BE2C (cell line): ENCODE measurements around the gene ATG2A.

ENCODE experiments used
- DNase-seq: peaks from one replicate; pipeline ENCODE4 v3.0.0-alpha.2; 2020
- H3K27me3 ChIP-seq: fragments of 250-450 bp; sonication (Bioruptor Pico); 2 replicates; pipeline ENCODE4 v1.5.1; 2020; ENCODE audit warnings: mild to moderate bottlenecking
- H3K36me3 ChIP-seq: fragments of 250-450 bp; sonication (Bioruptor Pico); 2 replicates; pipeline ENCODE4 v1.5.1; 2020; ENCODE audit warnings: mild to moderate bottlenecking
- H3K4me1 ChIP-seq: fragments of 250-450 bp; sonication (Bioruptor Pico); 2 replicates; pipeline ENCODE4 v1.5.1; 2020
- H3K4me3 ChIP-seq: 2 replicates; pipeline ENCODE4 v1.5.1; 2011; ENCODE audit warnings: low read depth, low read length
- H3K9me3 ChIP-seq: fragments of 250-450 bp; sonication (Bioruptor Pico); 2 replicates; pipeline ENCODE4 v1.5.1; 2020
- TF ChIP-seq, protein P1 (sequence below): IDR thresholded peaks from 2 replicates; pipeline ENCODE4 v1.5.1; 2012; ENCODE audit warnings: mild to moderate bottlenecking, low read depth, low read length

ATG2A gene

DNA sequence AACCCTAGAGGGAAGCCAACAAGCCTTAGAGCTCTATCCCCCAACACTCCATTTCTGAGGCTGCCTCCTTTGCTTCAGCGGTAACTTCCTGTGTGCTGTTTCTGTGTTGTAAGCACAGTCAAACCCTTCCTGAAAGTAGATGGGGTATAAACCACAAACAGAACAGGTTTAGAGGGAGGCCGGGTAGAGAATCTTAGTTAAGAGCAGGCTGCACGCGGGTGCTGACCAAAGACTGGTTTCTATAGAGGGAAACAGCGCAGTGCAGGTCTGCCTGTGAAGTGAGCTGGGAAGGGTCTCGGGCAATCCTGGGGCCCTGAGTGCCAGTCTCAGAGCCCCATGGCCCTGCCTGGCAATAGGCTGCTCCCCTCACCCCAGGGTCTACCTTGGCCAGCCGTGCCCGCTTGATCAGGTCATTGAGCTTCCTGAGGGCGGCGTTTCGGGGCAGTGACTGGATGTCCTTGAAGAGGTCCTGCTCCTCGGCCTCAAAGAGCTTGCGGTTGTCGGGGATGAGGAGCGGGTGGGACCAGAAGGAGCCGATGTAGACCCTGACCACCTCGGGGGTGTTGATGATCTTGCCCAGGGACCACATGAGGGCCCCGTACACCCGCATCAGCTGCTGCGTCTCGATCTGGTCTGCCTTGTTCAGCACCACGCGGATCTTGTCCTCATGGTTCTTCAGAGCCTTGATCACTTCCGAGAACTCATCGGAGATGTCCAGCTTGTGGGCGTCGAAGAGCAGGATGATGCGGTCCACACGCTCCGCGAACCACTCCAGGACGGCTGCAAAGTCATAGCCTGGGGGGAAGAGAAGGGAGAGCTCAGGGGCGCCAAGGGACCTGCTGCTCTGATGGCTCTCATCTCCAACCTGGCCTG, 57.2 kb downstream of the ATG2A start:
- Histone ChIP-seq H3K36me3 (no peaks in the 10 kb centered on the region), H3K9me3 (no peaks in the 10 kb centered on the region), H3K27me3 (no peaks in the 10 kb centered on the region), H3K4me1 (peaks cover 16% of the 10 kb centered on the region), H3K4me3 (no peak overlapping the region)
- DNase-seq = no peak
- TF ChIP-seq, protein P1, sequence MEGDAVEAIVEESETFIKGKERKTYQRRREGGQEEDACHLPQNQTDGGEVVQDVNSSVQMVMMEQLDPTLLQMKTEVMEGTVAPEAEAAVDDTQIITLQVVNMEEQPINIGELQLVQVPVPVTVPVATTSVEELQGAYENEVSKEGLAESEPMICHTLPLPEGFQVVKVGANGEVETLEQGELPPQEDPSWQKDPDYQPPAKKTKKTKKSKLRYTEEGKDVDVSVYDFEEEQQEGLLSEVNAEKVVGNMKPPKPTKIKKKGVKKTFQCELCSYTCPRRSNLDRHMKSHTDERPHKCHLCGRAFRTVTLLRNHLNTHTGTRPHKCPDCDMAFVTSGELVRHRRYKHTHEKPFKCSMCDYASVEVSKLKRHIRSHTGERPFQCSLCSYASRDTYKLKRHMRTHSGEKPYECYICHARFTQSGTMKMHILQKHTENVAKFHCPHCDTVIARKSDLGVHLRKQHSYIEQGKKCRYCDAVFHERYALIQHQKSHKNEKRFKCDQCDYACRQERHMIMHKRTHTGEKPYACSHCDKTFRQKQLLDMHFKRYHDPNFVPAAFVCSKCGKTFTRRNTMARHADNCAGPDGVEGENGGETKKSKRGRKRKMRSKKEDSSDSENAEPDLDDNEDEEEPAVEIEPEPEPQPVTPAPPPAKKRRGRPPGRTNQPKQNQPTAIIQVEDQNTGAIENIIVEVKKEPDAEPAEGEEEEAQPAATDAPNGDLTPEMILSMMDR = no peak

DNA sequence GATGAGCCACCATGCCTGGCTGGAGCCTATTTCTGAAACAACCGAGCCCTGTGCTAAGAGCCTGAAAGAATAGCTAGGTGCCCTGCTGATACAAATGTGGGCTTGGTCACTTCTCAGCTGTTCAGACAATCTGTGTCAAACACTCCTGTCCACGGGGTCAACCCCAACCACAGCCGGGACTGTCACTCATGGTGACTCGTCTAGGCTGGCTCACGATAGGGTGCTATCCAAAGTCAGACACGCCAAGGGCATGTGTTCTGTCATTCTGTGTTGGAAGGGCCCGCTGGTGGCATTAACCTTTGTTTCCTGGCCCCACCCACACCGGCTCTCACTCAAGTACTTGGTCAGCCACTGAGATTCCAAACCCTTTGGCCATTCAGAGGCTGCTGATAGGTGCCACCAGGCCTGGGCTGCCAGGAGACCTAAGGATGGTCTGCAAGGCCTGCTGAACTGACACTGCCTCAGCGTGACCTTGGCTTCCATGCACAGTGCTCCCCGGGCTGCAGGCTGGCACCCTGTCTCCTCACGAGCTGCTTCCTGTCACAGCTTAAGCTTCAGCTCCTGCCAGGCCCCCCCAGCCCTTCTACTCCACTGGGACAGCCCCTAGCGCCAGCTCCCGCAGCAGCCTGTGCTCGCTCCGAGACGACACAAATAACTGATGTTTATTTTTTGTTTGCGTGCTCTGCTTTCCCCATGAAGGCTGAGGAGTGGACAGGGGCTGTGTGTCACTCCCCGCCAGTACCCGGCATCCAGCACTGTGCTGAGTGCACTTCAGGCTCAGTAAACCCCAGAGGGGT, 58.3 kb downstream of the ATG2A start:
- no peak for DNase-seq
- H3K9me3 ChIP-seq = no peaks in the 10 kb centered on the region
- H3K4me3 ChIP-seq = no peak overlapping the region
- H3K36me3 ChIP-seq = peaks cover 4% of the 10 kb centered on the region; the same call in 1 of the 2 replicates
- H3K27me3 ChIP-seq = no peaks in the 10 kb centered on the region
- peaks cover 19% of the 10 kb centered on the region for H3K4me1 ChIP-seq
- TF ChIP-seq, protein P1 = no peak

- DNase-seq = no peak
- TF ChIP-seq, protein P1 = no peak
- peaks cover 19% of the 10 kb centered on the region for H3K4me1 ChIP-seq
- H3K4me3 ChIP-seq = no peak overlapping the region
- H3K27me3 ChIP-seq = no peaks in the 10 kb centered on the region
- no peaks in the 10 kb centered on the region for H3K9me3 ChIP-seq
- peaks cover 4% of the 10 kb centered on the region; the same call in 1 of the 2 replicates for H3K36me3 ChIP-seq
Observed at GRCh38 chr11:64857485-64857884, 59.5 kb downstream of the ATG2A start.

DNA sequence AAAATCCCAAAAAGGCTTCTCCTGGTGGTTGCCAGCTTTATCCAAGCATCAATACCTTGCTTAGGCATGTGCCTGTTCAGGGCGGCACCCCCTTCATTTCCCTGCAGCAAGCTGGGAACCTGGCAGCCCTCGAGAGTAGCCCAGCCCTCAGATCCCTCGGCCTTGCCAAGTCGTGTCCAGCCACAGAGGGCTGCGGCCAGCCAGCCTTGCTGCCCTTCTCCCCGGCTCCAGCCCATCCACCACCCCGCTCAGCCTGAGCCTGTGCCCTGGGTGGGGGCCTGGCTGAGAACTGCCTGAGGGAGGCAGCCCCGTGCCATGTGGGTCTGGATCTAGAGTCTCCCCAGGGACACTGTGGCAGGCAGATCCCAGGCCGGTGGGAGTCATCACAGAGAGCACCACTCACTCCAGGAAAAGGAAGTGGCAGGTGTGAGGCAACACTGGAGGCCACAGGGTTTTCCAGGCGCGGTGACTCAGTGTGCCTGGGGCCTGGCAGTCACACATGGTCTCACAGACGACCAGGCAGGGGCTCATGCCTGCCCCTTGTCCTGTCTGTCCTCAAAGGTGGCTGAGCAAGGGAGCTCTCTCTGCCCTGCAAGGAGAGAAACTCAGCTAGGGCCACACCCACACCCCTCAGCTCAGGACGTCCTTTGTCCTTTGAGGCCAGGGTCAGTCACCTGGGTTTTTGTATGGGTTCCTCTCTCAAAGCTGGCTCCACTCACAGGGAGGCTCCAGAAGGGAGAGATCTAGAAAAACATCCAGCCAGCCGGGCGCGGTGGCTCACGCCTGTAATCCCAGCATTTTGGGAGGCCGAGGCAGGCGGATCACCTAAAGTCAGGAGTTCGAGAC, 60.4 kb downstream of the ATG2A start:
- Histone ChIP-seq H3K36me3 (peaks cover 4% of the 10 kb centered on the region; the same call in 1 of the 2 replicates), H3K4me1 (peaks cover 19% of the 10 kb centered on the region)
- TF ChIP-seq, protein P1 = no peak; the same call in 1 of the 2 replicates

DNA sequence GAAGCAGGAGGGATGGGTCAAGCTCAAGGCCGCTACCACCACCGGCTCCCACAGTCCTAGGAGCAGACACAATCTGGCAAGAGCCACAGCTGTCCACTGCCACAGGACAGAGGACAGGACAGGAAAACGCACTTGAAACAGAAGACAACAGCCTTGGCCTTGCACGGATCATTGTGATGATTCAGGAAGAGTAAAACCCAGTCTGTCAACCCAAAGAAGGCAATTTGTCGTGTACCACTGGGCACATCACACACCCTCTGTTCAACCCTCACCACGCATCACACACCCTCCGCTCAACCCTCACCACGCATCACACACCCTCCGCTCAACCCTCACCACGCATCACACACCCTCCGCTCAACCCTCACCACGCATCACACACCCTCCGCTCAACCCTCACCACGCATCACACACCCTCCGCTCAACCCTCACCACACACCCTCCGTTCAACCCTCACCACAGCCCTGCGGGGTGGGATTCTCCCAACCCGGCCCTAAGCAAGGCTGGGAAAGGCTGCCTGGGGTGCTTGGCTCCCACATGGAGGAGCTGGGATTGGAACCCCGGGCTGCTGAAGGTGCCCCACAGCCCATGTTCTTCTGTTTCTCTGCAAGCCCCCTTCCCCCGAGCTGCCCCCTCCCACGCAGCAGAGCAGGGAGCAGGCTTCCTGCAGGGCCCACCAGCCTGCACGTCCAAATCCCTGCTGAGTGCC, 61.3 kb downstream of the ATG2A start:
- H3K36me3 ChIP-seq = peaks cover 4% of the 10 kb centered on the region; the same call in 1 of the 2 replicates
- no peak overlapping the region for H3K4me3 ChIP-seq

More for the DNA sequence above, 60.4 kb downstream of the ATG2A start:
- no peak overlapping the region for H3K4me3 ChIP-seq
- DNase-seq = peak; percentile 90
- no peaks in the 10 kb centered on the region for H3K27me3 ChIP-seq
- H3K9me3 ChIP-seq = no peaks in the 10 kb centered on the region

More for the DNA sequence above, 61.3 kb downstream of the ATG2A start:
- Histone ChIP-seq H3K27me3 (no peaks in the 10 kb centered on the region), H3K4me1 (peaks cover 19% of the 10 kb centered on the region), H3K9me3 (no peaks in the 10 kb centered on the region)
- TF ChIP-seq, protein P1 = no peak
- no peak for DNase-seq
